Breast epithelium (tissue), 4 donors: ENCODE data around the gene RELN. TPM values are rescaled to one million over a fixed set of nuclear protein-coding genes. Genes with fewer than 3 reads are reported as not detected.

ENCODE experiments used
- DNase-seq, 2 donors: peaks; one replicate each; pipeline ENCODE4 v3.0.0-alpha.2; 2019; ENCODE audit warnings: low spot score in 2 of 2
- H3K27ac ChIP-seq, 2 donors: fragments of 200-600 bp; sonication (generic) in 1 of 2; one replicate each; pipeline ENCODE4 v1.5.1; 2016 to 2019; ENCODE audit warnings: mild to moderate bottlenecking in 1 of 2
- H3K27me3 ChIP-seq, 2 donors: fragments of 200-600 bp; sonication (generic) in 1 of 2; one replicate each; pipeline versions ENCODE4 v1.5.1 to v1.6.0; 2017 to 2019; ENCODE audit warnings: control low read depth in 1 of 2, mild to moderate bottlenecking in 1 of 2
- H3K36me3 ChIP-seq: fragments of 200-600 bp; one replicate; pipeline ENCODE4 v1.5.1; 2019
- H3K4me1 ChIP-seq, 2 donors: fragments of 200-600 bp; sonication (generic); one replicate each; pipeline ENCODE4 v1.5.1; 2016 to 2019; ENCODE audit warnings: control low read depth in 1 of 2
- H3K4me3 ChIP-seq, 3 donors: fragments of 200-600 bp; sonication (generic); 1 replicate in 2 of 3; 2 replicates in 1 of 3; pipeline ENCODE4 v1.5.1; 2016 to 2019; ENCODE audit warnings: mild to moderate bottlenecking in 3 of 3, moderate library complexity in 2 of 3
- H3K9me3 ChIP-seq, 2 donors: fragments of 200-600 bp; sonication (generic) in 1 of 2; one replicate each; pipeline ENCODE4 v1.5.1; 2016 to 2019; ENCODE audit warnings: control low read depth in 1 of 2
- CTCF ChIP-seq, 3 donors: fragments of 450-650 bp; IDR thresholded peaks; one replicate each; pipeline ENCODE4 v1.5.1; 2016 to 2017; ENCODE audit warnings: antibody characterized with exemption in 3 of 3, mild to moderate bottlenecking in 3 of 3, moderate library complexity in 3 of 3
- POLR2A ChIP-seq: fragments of 450-650 bp; IDR thresholded peaks from one replicate; pipeline ENCODE4 v1.6.1; 2016; ENCODE audit warnings: antibody characterized with exemption, mild to moderate bottlenecking, moderate library complexity
- POLR2AphosphoS5 ChIP-seq, 3 donors: sonication (generic); formaldehyde crosslinking; IDR thresholded peaks; one replicate each; pipeline ENCODE4 v1.6.1; 2017; ENCODE audit warnings: antibody characterized with exemption in 3 of 3
- intact Hi-C: fragments of 100-400 bp; cut with DNase I; formaldehyde crosslinking; loops from one replicate; pipeline ENCODE4 v1.15.1; 2023; ENCODE audit warnings: low total_unique reads
- total RNA-seq, 3 donors: library from RNA; depleted of rRNA; stranded (reverse); fragments of >200 nt; gene quantifications; one replicate each; pipeline ENCODE4 v1.1.0, GENCODE V29; 2016

The RELN gene
- total RNA-seq, 3 donors from 2014 or later = 3.0 to 9.8 (median 4.5) TPM

GRCh38 chr7:104007614-104008013 lies 18.2 kb upstream of the RELN start:
- Histone ChIP-seq H3K9me3 (no peaks in the 10 kb centered on the region), H3K27me3 (no peaks in the 10 kb centered on the region), H3K27ac (no peak overlapping the region), H3K4me3 (no peak overlapping the region), H3K4me1 (no peaks in the 10 kb centered on the region), H3K36me3 (no peaks in the 10 kb centered on the region)
- no peak for DNase-seq
- intact Hi-C loops = no loop called here
- TF ChIP-seq POLR2AphosphoS5 (IDR thresholded peaks at IDR 0.05) (no peak), POLR2A (no peak), CTCF (IDR thresholded peaks at IDR 0.05) (no peak)

DNA sequence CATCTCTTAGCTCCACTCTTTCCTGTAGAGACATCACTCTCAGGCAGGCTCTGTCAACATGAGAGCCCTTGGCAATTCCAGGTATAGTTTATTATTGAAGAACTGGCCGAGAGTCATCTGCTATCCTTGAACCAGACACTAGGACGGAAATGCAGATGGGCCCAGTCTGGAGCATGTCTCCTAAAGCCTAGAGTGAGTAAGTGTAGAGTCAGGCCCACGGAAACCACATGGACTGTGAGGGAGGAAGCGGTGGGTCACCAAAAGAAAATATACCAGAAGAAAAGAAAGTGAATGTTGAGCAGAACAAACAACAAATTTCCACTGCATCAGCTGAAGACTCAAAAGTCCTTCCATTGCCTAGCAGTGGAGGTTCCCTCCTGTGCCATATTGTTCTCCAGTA lies 15.7 kb upstream of the RELN start:
- Histone ChIP-seq H3K4me1 (no peaks in the 10 kb centered on the region), H3K36me3 (no peaks in the 10 kb centered on the region), H3K27ac (no peak overlapping the region), H3K9me3 (no peaks in the 10 kb centered on the region), H3K4me3 (no peak overlapping the region), H3K27me3 (no peaks in the 10 kb centered on the region)
- intact Hi-C loops = no loop called here
- TF ChIP-seq POLR2AphosphoS5 (IDR thresholded peaks at IDR 0.05) (no peak), CTCF (IDR thresholded peaks at IDR 0.05) (no peak), POLR2A (no peak)
- DNase-seq = no peak

DNA sequence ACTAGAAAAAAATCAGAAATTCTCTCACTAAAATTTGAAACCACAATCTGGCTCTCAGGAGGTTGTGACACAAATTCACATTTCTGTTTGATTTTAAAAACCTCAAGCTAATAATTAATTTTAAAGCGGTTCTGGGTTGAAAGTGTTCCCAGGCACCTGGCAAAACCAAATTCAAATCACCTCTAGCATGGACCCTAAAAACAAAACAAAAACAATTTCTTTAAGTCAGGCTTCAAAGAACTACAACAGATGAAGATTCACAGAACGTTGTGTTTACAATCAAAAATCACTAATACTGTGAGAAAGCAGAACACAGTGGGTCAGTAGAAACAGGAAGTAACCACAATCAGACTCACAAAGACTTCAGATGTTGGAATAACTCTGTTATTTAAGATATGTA lies 7.2 kb upstream of the RELN start:
- intact Hi-C loops = no loop called here
- TF ChIP-seq POLR2AphosphoS5 (IDR thresholded peaks at IDR 0.05) (no peak), CTCF (IDR thresholded peaks at IDR 0.05) (no peak)
- no peak for DNase-seq

GRCh38 chr7:103996017-103996551 lies 6.6 kb upstream of the RELN start:
- Histone ChIP-seq H3K9me3 (no peaks in the 10 kb centered on the region), H3K27me3 (peaks cover 0 to under 1% of the 10 kb centered on the region in 2 donors)
- no peak for DNase-seq

More for the DNA sequence above, 7.2 kb upstream of the RELN start:
- Histone ChIP-seq H3K4me3 (no peak overlapping the region), H3K4me1 (no peaks in the 10 kb centered on the region), H3K27ac (no peak overlapping the region), H3K36me3 (no peaks in the 10 kb centered on the region), H3K9me3 (no peaks in the 10 kb centered on the region), H3K27me3 (no peaks in the 10 kb centered on the region)

GRCh38 chr7:103995554-103995953 lies 6.1 kb upstream of the RELN start:
- Histone ChIP-seq H3K27ac (no peak overlapping the region), H3K4me3 (no peak overlapping the region), H3K27me3 (peaks cover 0 to 6% of the 10 kb centered on the region in 2 donors), H3K9me3 (no peaks in the 10 kb centered on the region), H3K4me1 (no peaks in the 10 kb centered on the region), H3K36me3 (no peaks in the 10 kb centered on the region)
- TF ChIP-seq CTCF (IDR thresholded peaks at IDR 0.05) = no peak
- no peak for TF ChIP-seq POLR2AphosphoS5 (IDR thresholded peaks at IDR 0.05)
- no peak for TF ChIP-seq POLR2A
- DNase-seq = no peak
- intact Hi-C loops = no loop called here

More at GRCh38 chr7:103996017-103996551, 6.6 kb upstream of the RELN start:
- no peaks in the 10 kb centered on the region for H3K4me1 ChIP-seq
- no peak overlapping the region for H3K27ac ChIP-seq
- H3K4me3 ChIP-seq = no peak overlapping the region
- TF ChIP-seq CTCF (IDR thresholded peaks at IDR 0.05) = no peak
- TF ChIP-seq POLR2AphosphoS5 (IDR thresholded peaks at IDR 0.05) = no peak
- no peak for TF ChIP-seq POLR2A
- intact Hi-C loops = no loop called here
- no peaks in the 10 kb centered on the region for H3K36me3 ChIP-seq
